Right lobe of liver (tissue), 6 donors: ENCODE data around the gene MOXD1. TPM values are rescaled to one million over a fixed set of nuclear protein-coding genes. Genes with fewer than 3 reads are reported as not detected.

Experiments used
- ATAC-seq, 4 donors: fragments of 200-7000 bp; cut with Tn5 transposase; one replicate each; pipeline ENCODE4 v1.9.1; 2020; ENCODE audit warnings: mild to moderate bottlenecking in 4 of 4, moderate library complexity in 4 of 4
- DNase-seq, 3 donors: peaks; one replicate each; pipeline ENCODE4 v3.0.0-alpha.2; 2020
- H3K27ac ChIP-seq, 3 donors: fragments of 200-600 bp; one replicate each; pipeline ENCODE4 v1.8.0; 2022
- H3K27me3 ChIP-seq, 2 donors: fragments of 200-600 bp; one replicate each; pipeline ENCODE4 v1.8.0; 2022
- H3K36me3 ChIP-seq, 4 donors: fragments of 200-600 bp; sonication (generic) in 1 of 4; one replicate each; pipeline versions ENCODE4 v1.5.1 to v1.8.0; 2017 to 2022; ENCODE audit warnings: control low read depth in 1 of 4
- H3K4me1 ChIP-seq, 4 donors: fragments of 200-600 bp; sonication (generic) in 1 of 4; one replicate each; pipeline versions ENCODE4 v1.5.1 to v1.8.0; 2017 to 2022; ENCODE audit warnings: control low read depth in 1 of 4
- H3K4me3 ChIP-seq, 3 donors: fragments of 200-600 bp; one replicate each; pipeline ENCODE4 v1.8.0; 2022
- H3K9me3 ChIP-seq, 4 donors: fragments of 200-600 bp; sonication (generic) in 1 of 4; one replicate each; pipeline versions ENCODE4 v1.5.1 to v1.8.0; 2017 to 2022; ENCODE audit warnings: control low read depth in 1 of 4
- POLR2A ChIP-seq: fragments of 450-650 bp; IDR thresholded peaks from one replicate; pipeline ENCODE4 v1.6.1; 2017; ENCODE audit warnings: antibody characterized with exemption, mild to moderate bottlenecking
- WGBS: methylation state at CpG from one replicate; pipeline ENCODE4 v1.1.6; 2018; ENCODE audit warnings: low coverage, low lambda C conversion rate; ENCODE audit not compliant: insufficient coverage; ENCODE audit errors: missing lambda C conversion rate; 5-methylcytosine and 5-hydroxymethylcytosine counted together
- intact Hi-C, 2 donors: fragments of 100-400 bp; cut with DNase I; formaldehyde crosslinking; loops; one replicate each; pipeline versions ENCODE4 v1.11.2 to v1.14.1; 2022
- total RNA-seq, 6 experiments: library from RNA; depleted of rRNA in 2 of 6; stranded (reverse); fragments of >200 nt in 2 of 6; fragmentation: NEBNext Ultra II Directional in 3 of 6; extraction: Animal tissue kit (Norgen Biotek cat#: 25700) in 3 of 6; gene quantifications; one replicate each; pipeline versions ENCODE4 v1.1.0 to v1.2.4, GENCODE V29; 2016 to 2023
- TF ChIP-seq, protein P1 (sequence below), 4 donors: fragments of 200-600 bp in 3 of 4; fragments of 450-650 bp in 1 of 4; IDR thresholded peaks; one replicate each; pipeline versions ENCODE4 v1.5.1 to v1.8.0; 2016 to 2022; ENCODE audit warnings: antibody characterized with exemption in 4 of 4, mild to moderate bottlenecking in 2 of 4
- donor health status: DM: no; HTN: yes; CAD: no.
- donor health status: DM: no; HTN: no; CAD: no.
- donor health status: DM: no; HTN: no; CAD: no.
- donor health status: DM: no; HTN: yes; CAD: no.
- donor health status: DM: no; HTN: yes; CAD: no.

Gene MOXD1
- total RNA-seq, 6 experiments from 2014 or later = 0.24 to 2.3 (median 1.0) TPM; not detected in 1

DNA sequence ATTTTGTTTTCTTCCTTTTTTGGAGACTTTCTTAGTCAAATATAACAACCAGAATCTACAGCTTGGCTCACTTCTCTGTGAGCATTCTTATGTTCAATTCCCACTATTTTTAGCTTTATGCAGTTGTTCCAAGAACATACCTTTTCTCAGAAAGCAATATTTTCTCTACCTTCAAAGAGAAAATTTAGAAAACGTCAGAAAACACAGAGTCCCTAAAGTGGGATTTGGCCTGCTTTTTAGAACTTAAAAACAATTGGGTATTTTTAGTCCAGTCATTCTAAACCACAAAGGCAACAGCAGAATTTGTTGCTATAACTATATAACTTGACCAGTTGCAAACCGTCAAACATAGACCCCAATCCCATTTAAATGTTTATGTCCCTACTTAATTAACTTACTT lies 133.1 kb downstream of the MOXD1 start:
- 67% methylated on average over 2 of the region's 2 CpGs for WGBS
- Histone ChIP-seq H3K4me3 (no peak overlapping the region), H3K9me3 (no peaks in the 10 kb centered on the region), H3K36me3 (no peaks in the 10 kb centered on the region), H3K27me3 (no peaks in the 10 kb centered on the region), H3K4me1 (no peaks in the 10 kb centered on the region), H3K27ac (no peak overlapping the region)
- DNase-seq = no peak
- intact Hi-C loops = no loop called here
- no peak for ATAC-seq
- TF ChIP-seq POLR2A = no peak
- TF ChIP-seq, protein P1, sequence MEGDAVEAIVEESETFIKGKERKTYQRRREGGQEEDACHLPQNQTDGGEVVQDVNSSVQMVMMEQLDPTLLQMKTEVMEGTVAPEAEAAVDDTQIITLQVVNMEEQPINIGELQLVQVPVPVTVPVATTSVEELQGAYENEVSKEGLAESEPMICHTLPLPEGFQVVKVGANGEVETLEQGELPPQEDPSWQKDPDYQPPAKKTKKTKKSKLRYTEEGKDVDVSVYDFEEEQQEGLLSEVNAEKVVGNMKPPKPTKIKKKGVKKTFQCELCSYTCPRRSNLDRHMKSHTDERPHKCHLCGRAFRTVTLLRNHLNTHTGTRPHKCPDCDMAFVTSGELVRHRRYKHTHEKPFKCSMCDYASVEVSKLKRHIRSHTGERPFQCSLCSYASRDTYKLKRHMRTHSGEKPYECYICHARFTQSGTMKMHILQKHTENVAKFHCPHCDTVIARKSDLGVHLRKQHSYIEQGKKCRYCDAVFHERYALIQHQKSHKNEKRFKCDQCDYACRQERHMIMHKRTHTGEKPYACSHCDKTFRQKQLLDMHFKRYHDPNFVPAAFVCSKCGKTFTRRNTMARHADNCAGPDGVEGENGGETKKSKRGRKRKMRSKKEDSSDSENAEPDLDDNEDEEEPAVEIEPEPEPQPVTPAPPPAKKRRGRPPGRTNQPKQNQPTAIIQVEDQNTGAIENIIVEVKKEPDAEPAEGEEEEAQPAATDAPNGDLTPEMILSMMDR (IDR thresholded peaks at IDR 0.05) = no peak

DNA sequence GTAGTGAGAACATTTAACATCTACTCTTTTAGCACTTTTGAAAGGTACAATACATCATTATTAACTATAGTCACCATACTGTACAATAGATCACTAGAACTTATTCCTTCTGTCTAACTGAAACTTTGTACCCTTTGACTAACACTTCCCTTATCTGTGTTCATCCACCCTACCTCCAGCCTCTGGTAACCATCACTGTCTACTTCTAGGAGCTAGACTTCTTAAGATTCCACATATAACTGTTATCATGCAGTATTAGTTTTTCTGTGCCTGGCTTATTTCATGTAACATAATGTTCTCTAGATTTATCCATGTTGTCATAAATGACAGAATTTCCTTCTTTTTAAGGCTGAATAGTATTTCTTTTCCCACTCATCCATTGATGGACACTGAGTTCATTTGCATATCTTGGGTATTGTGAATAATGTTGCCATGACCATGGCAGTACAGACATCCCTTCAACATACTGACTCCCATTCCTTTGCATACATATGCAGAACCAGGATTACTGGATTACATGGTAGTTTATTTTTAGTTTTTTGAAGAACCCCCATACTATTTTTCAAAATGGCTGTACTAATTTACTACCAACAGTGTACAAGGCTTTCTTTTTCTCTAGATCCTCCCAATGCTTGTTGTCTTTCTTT lies 135.7 kb downstream of the MOXD1 start:
- H3K27ac ChIP-seq = no peak overlapping the region
- TF ChIP-seq, protein P1 (IDR thresholded peaks at IDR 0.05) = no peak
- no peak for TF ChIP-seq POLR2A
- ATAC-seq (no peak), DNase-seq (no peak)
- intact Hi-C loops = no loop called here
- H3K9me3 ChIP-seq = no peaks in the 10 kb centered on the region
- no peaks in the 10 kb centered on the region for H3K27me3 ChIP-seq
- no peaks in the 10 kb centered on the region for H3K36me3 ChIP-seq
- H3K4me3 ChIP-seq = no peak overlapping the region
- H3K4me1 ChIP-seq = no peaks in the 10 kb centered on the region

DNA sequence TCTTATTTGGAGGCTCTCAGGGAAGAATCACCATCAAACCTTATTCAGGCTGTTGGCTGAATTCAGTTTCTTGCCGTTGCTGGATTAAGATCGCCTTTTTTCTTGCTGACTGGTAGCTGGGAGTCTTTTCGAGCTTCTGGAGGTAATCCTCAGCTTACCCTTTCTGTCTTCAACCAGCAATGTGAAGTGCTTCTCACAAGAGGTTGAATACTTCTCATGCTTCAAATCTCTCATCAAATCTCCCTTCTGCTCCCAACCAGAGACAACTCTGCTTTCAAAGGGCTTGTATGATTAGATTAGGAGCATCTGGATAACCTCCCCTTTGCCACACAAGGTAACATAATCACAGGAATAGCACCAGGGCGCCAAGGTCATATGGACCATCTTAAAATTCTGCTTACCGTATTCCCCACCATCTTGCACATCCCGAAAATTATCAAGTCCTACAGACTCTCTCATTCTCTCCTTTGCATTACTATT lies 137.2 kb downstream of the MOXD1 start:
- no peaks in the 10 kb centered on the region for H3K9me3 ChIP-seq
- no peak for ATAC-seq
- H3K27ac ChIP-seq = no peak overlapping the region
- no peak for TF ChIP-seq POLR2A
- TF ChIP-seq, protein P1 (IDR thresholded peaks at IDR 0.05) = no peak
- no peaks in the 10 kb centered on the region for H3K27me3 ChIP-seq
- H3K4me1 ChIP-seq = no peaks in the 10 kb centered on the region
- intact Hi-C loops = no loop called here
- no peaks in the 10 kb centered on the region for H3K36me3 ChIP-seq
- no peak for DNase-seq
- WGBS = 81% methylated on average over 6 of the region's 6 CpGs
- H3K4me3 ChIP-seq = no peak overlapping the region

DNA sequence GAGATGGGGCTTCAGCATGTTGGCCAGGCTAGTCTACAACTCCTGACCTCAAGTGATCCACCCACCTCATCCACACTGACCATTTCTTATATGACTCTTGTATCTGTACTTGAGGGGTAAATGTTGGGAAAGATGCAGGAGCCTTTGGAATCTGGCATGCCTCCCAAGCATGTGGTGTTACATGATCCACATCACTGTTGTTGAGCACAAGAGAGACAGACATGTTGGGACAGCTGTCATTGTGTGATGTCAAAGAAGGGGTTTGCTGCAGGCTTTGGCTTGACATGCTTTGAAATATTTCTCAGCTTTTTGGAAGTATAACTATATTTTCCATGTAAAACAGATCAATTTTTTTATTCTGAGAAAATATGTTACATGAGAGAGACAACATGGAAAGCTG lies 139.9 kb downstream of the MOXD1 start:
- no peaks in the 10 kb centered on the region for H3K27me3 ChIP-seq
- DNase-seq = no peak
- ATAC-seq = no peak
- H3K4me1 ChIP-seq = no peaks in the 10 kb centered on the region
- no peak overlapping the region for H3K27ac ChIP-seq
- TF ChIP-seq POLR2A = no peak
- TF ChIP-seq, protein P1 (IDR thresholded peaks at IDR 0.05) = no peak
- no peaks in the 10 kb centered on the region for H3K9me3 ChIP-seq
- intact Hi-C loops = no loop called here
- H3K36me3 ChIP-seq = no peaks in the 10 kb centered on the region
- H3K4me3 ChIP-seq = no peak overlapping the region

DNA sequence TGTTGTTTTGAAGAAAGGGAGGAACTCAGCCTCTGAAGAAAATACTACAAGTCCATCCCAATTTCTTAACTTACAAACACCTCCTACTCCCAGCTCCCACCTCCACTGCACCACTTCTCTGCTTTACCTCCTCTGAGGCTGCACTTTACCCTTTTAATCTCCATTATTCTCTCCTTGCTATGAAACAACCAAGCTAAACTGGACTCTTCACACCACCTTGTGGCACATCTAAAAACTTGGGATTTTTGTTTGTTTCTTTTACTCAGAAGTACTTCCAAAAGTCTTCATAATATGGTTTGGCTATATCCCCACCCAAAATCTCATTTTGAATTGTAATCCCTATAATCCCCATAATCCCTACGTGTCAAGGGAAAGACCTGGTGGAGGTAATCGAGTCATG lies 142.2 kb downstream of the MOXD1 start:
- H3K4me1 ChIP-seq = no peaks in the 10 kb centered on the region
- WGBS = 17% methylated on average over 2 of the region's 2 CpGs
- no peaks in the 10 kb centered on the region for H3K27me3 ChIP-seq
- intact Hi-C loops = no loop called here
- no peak overlapping the region for H3K4me3 ChIP-seq
- H3K27ac ChIP-seq = no peak overlapping the region
- no peaks in the 10 kb centered on the region for H3K9me3 ChIP-seq
- no peak for TF ChIP-seq POLR2A
- TF ChIP-seq, protein P1 (IDR thresholded peaks at IDR 0.05) = no peak
- ATAC-seq (no peak), DNase-seq (no peak)
- no peaks in the 10 kb centered on the region for H3K36me3 ChIP-seq
